Caco-2 (cell line): ENCODE results near the gene ACSM6. TPM values are rescaled to one million over a fixed set of nuclear protein-coding genes. Genes with fewer than 3 reads are reported as not detected.

Experiments
- BruUV-seq: library from RNA; stranded (reverse); fragments of 400-500 nt; replicated peaks from 2 replicates; lab custom pipeline; 2021; lab: Mats Ljungman, UMichigan
- CTCF ChIA-PET: fragments of 300-600 bp; sonication (Branson Sonifier 250); formaldehyde crosslinking; loops from one replicate; lab custom pipeline; 2022; ENCODE audit warnings: antibody characterized with exemption; lab: Charles Lee
- POLR2A ChIA-PET: fragments of 300-600 bp; sonication (Branson Sonifier 250); formaldehyde crosslinking; loops from one replicate; lab custom pipeline; 2022; ENCODE audit warnings: antibody characterized with exemption; lab: Charles Lee
- DNase-seq, 2 experiments: peaks; one replicate each; pipeline versions ENCODE4 v3.0.0 to v3.0.0-alpha.2; 2020 to 2022
- H3K27me3 ChIP-seq: replicated peaks from 2 replicates; pipeline ENCODE4 v1.6.0; 2011; ENCODE audit warnings: low read length; ENCODE audit not compliant: control insufficient read depth, insufficient read depth
- H3K36me3 ChIP-seq: 2 replicates; pipeline ENCODE4 v1.5.1; 2011; ENCODE audit warnings: low read length; ENCODE audit not compliant: control insufficient read depth, insufficient read depth
- H3K4me1 ChIP-seq: fragments of 250-450 bp; sonication (Bioruptor Pico); 2 replicates; pipeline ENCODE4 v1.5.1; 2020; ENCODE audit warnings: mild to moderate bottlenecking
- H3K4me3 ChIP-seq: 2 replicates; pipeline ENCODE4 v1.5.1; 2011; ENCODE audit warnings: low read depth, mild to moderate bottlenecking, control low read depth, low read length
- H3K9me3 ChIP-seq: fragments of 250-450 bp; sonication (Bioruptor Pico); 2 replicates; pipeline ENCODE4 v1.5.1; 2020; ENCODE audit warnings: mild to moderate bottlenecking, moderate library complexity
- H3K27ac Mint-ChIP-seq: one replicate; pipeline ENCODE4 v1.8.0; 2022; ENCODE audit warnings: mixed read lengths; ENCODE audit not compliant: unreplicated experiment
- H3K27me3 Mint-ChIP-seq: one replicate; pipeline ENCODE4 v1.8.0; 2022; ENCODE audit warnings: mixed read lengths; ENCODE audit not compliant: insufficient read depth, unreplicated experiment
- H3K36me3 Mint-ChIP-seq: one replicate; pipeline ENCODE4 v1.8.0; 2022; ENCODE audit warnings: mild to moderate bottlenecking, mixed read lengths; ENCODE audit not compliant: insufficient read depth, unreplicated experiment
- H3K4me1 Mint-ChIP-seq: one replicate; pipeline ENCODE4 v1.8.0; 2022; ENCODE audit warnings: low read depth, mixed read lengths; ENCODE audit not compliant: unreplicated experiment
- H3K4me3 Mint-ChIP-seq: one replicate; pipeline ENCODE4 v1.8.0; 2022; ENCODE audit warnings: mild to moderate bottlenecking, moderate library complexity, mixed read lengths; ENCODE audit not compliant: unreplicated experiment
- H3K9me3 Mint-ChIP-seq: one replicate; pipeline ENCODE4 v1.8.0; 2022; ENCODE audit warnings: mixed read lengths; ENCODE audit not compliant: unreplicated experiment
- CTCF ChIP-seq, 2 experiments: fragments of 200-600 bp in 1 of 2; IDR thresholded peaks; 1 replicate in 1 of 2; 2 replicates in 1 of 2; pipeline versions ENCODE4 v1.5.1 to v1.8.0; 2011 to 2022; ENCODE audit warnings: antibody characterized with exemption in 1 of 2, control low read depth in 1 of 2, inconsistent platforms in 1 of 2, low read depth in 1 of 2, low read length in 1 of 2, mild to moderate bottlenecking in 1 of 2, moderate library complexity in 1 of 2; ENCODE audit not compliant: insufficient read depth in 1 of 2, severe bottlenecking in 1 of 2, unreplicated experiment in 1 of 2
- intact Hi-C: fragments of 100-400 bp; cut with micrococcal nuclease; formaldehyde crosslinking; loops from one replicate; pipeline ENCODE4 v1.10.0; 2022; ENCODE audit not compliant: unreplicated experiment
- total RNA-seq: library from RNA; stranded (reverse); gene quantifications from 2 replicates; pipeline ENCODE4 v1.2.3, GENCODE V29; 2022

The ACSM6 gene
- total RNA-seq, 1 experiment from 2014 or later, result not detected

- no peaks in the 10 kb centered on the region for H3K27me3 ChIP-seq
- CTCF ChIA-PET, result interaction anchor here (1.4 kb wide), 1 partner anchor 23 kb away, joined by 4 read pairs; no protein-coding TSS in a partner anchor
- no peak overlapping the region for H3K4me3 Mint-ChIP-seq
Observed at GRCh38 chr10:95265572-95265971, 71.5 kb downstream of the ACSM6 start.

GRCh38 chr10:95266674-95267095 lies 72.6 kb downstream of the ACSM6 start:
- H3K9me3 Mint-ChIP-seq, result no peaks in the 10 kb centered on the region
- Histone ChIP-seq H3K9me3 (no peaks in the 10 kb centered on the region), H3K27me3 (no peaks in the 10 kb centered on the region), H3K36me3 (peaks cover 7% of the 10 kb centered on the region), H3K4me3 (no peak overlapping the region), H3K4me1 (peaks cover 71% of the 10 kb centered on the region)
- H3K4me1 Mint-ChIP-seq, result peaks cover 58% of the 10 kb centered on the region
- H3K4me3 Mint-ChIP-seq, result peak overlapping the region; percentile 63
- DNase-seq, result peak; percentile 68 to 83
- H3K27me3 Mint-ChIP-seq, result no peaks in the 10 kb centered on the region
- intact Hi-C loops, result loop anchor here (1.0 kb wide), 2 partner anchors 23 to 81 kb away; no protein-coding TSS in a partner anchor
- BruUV-seq, result no TSS peak
- POLR2A ChIA-PET, result interaction anchor here (1.0 kb wide), 1 partner anchor 19 kb away, joined by 3 read pairs; no protein-coding TSS in a partner anchor
- TF ChIP-seq CTCF (IDR thresholded peaks at IDR 0.05; ENCODE audit: insufficient read depth in 1 of 2, low read depth in 1 of 2, low read length in 1 of 2, severe bottlenecking in 1 of 2, unreplicated experiment in 1 of 2), result no peak
- H3K36me3 Mint-ChIP-seq, result peaks cover 93% of the 10 kb centered on the region
- H3K27ac Mint-ChIP-seq, result peak overlapping the region; percentile 98
- CTCF ChIA-PET, result no interaction called here

More at GRCh38 chr10:95265572-95265971, 71.5 kb downstream of the ACSM6 start:
- no peaks in the 10 kb centered on the region for H3K9me3 ChIP-seq
- POLR2A ChIA-PET, result interaction anchor here (0.6 kb wide), 1 partner anchor 84 kb away, joined by 3 read pairs; no protein-coding TSS in a partner anchor
- H3K4me1 ChIP-seq, result peaks cover 82% of the 10 kb centered on the region
- intact Hi-C loops, result no loop called here
- Mint-ChIP-seq H3K4me1 (peaks cover 66% of the 10 kb centered on the region), H3K27me3 (no peaks in the 10 kb centered on the region), H3K27ac (peak overlapping the region; percentile 98), H3K9me3 (no peaks in the 10 kb centered on the region), H3K36me3 (peaks cover 93% of the 10 kb centered on the region)
- H3K36me3 ChIP-seq, result peaks cover 7% of the 10 kb centered on the region
- DNase-seq, result no peak
- no TSS peak for BruUV-seq
- no peak overlapping the region for H3K4me3 ChIP-seq
- TF ChIP-seq CTCF (IDR thresholded peaks at IDR 0.05; ENCODE audit: insufficient read depth in 1 of 2, low read depth in 1 of 2, low read length in 1 of 2, severe bottlenecking in 1 of 2, unreplicated experiment in 1 of 2), result no peak

GRCh38 chr10:95267251-95267650 lies 73.2 kb downstream of the ACSM6 start:
- no peaks in the 10 kb centered on the region for H3K27me3 ChIP-seq
- H3K4me3 ChIP-seq, result no peak overlapping the region
- ChIA-PET CTCF (no interaction called here), POLR2A (interaction anchor here (1.0 kb wide), 1 partner anchor 20 kb away, joined by 3 read pairs; no protein-coding TSS in a partner anchor)
- intact Hi-C loops, result no loop called here
- H3K4me3 Mint-ChIP-seq, result peak overlapping the region; percentile 63
- H3K4me1 ChIP-seq, result peaks cover 67% of the 10 kb centered on the region
- peaks cover 89% of the 10 kb centered on the region for H3K36me3 Mint-ChIP-seq
- no peak for DNase-seq
- TF ChIP-seq CTCF (IDR thresholded peaks at IDR 0.05; ENCODE audit: insufficient read depth in 1 of 2, low read depth in 1 of 2, low read length in 1 of 2, severe bottlenecking in 1 of 2, unreplicated experiment in 1 of 2), result no peak
- no peaks in the 10 kb centered on the region for H3K9me3 Mint-ChIP-seq
- H3K9me3 ChIP-seq, result no peaks in the 10 kb centered on the region
- peak overlapping the region; percentile 98 for H3K27ac Mint-ChIP-seq
- H3K36me3 ChIP-seq, result peaks cover 7% of the 10 kb centered on the region
- H3K27me3 Mint-ChIP-seq, result no peaks in the 10 kb centered on the region
- peaks cover 58% of the 10 kb centered on the region for H3K4me1 Mint-ChIP-seq
- TSS peak; percentile 23 for BruUV-seq
